ENCODE measurements around the gene DCAF15. TPM values are rescaled to one million over a fixed set of nuclear protein-coding genes. Genes with fewer than 3 reads are reported as not detected.

DCAF15 gene
- polyA plus RNA-seq, 3 donors = 28.5 to 29.4 (median 28.6) TPM

DNA sequence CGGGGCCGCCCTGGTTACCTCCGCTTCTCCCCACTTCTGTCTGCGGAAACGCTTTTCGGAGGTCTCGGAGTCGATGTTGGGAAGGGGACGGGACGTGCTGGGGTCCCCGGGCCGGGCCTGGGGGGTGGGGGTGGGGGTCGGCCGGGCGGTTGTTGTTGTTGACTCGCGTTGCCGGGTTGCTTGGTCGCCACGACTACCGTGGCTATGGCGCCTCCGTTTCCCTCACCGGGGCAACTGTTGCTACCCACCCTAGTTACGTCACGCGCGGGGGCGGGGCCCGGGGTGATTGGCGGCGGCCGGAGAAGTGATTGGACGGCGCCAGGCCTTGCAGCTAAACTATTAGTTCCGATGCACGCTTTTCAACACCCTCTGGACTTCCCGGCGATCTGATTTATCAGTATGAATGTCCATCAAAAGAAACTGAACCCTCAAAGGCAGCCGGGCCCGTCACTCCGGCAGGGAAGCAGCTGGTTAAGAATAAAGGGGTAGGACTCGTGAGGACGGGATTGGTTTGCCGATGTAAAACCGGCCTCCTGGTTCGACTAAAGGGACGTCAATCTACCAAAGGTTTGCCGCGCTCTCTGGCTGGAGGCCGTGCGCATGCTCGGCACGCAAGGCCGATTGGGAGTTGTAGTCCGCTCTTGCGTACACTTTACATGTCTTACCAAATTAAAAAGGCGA lies 53.9 kb downstream of the DCAF15 start, which contains the start of gene RFX1:
RFX1 (minus strand) TSS at position 236 of the 681 bp plus-strand sequence. CDS start 12,477 bp downstream, outside the sequence.
- peak; percentile 98 to 99 (median 99) for DNase-seq (ENCODE audit: low read depth in 3 of 3, low spot score in 2 of 3)

DNA sequence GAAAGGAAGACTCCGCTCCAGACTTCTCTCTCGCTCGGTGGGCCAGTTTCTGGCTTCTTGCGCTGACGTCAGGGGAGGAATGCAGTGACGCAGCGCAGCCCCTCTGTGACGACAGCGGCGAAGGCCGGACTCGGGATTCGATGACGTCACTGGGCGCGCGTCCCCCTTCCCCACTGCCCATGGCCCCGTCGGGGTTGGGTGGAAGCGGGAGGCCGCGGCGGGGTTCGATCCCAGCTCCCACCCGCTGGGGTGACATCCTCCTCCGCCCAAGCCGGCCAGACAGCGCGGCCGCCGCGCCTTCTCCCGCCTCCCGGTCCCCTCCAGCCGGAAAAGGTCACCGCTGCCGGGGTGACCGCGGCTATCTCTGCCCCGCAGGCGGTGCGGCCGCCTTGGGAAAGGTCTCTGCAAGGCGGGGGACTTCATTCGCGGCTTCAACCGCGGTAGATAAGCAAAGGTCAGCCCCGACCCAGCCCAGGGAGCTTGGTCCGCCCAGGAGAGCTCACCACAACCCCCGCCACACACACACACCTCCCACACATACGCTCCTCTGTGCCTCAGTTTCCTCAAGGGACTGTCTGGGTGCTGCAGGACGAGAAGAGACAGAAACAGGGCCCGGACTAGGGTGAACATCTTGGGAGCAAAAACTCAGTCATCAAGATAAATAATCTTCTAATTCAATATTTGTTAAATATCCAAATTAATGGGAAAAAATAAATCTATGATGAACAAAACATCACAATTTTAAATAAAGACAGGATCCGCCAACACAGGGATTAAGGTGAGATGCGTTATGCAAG lies 54.7 kb downstream of the DCAF15 start:
- no peak for DNase-seq (ENCODE audit: low read depth in 3 of 3, low spot score in 2 of 3)

Other genes with a start within 250 kb of the DCAF15 start
- 10 to 100 TPM; 13.6 to 22.0 (median 20.1) TPM for gene MRI1, start 188.0 kb upstream of the DCAF15 start, polyA plus RNA-seq (ENCODE audit: insufficient read length in 3 of 3)
- 100 to 1,000 TPM in 2 of 3 donors, 10 to 100 TPM in 1; 95.9 to 122 (median 110) TPM for gene C19orf53, start 178.1 kb upstream of the DCAF15 start, polyA plus RNA-seq (ENCODE audit: insufficient read length in 3 of 3)
- 1 to 10 TPM; 5.3 to 6.8 (median 6.1) TPM for gene ZSWIM4, start 157.1 kb upstream of the DCAF15 start, polyA plus RNA-seq (ENCODE audit: insufficient read length in 3 of 3)
- gene NANOS3, start 75.4 kb upstream of the DCAF15 start, polyA plus RNA-seq (ENCODE audit: insufficient read length in 3 of 3) = 1 to 10 TPM in 1 of 3 donors, under 1 TPM in 2; 0.76 to 1.1 (median 0.89) TPM
- 1 to 10 TPM; 4.6 to 4.8 (median 4.7) TPM for gene BRME1, start 46.4 kb upstream of the DCAF15 start, polyA plus RNA-seq (ENCODE audit: insufficient read length in 3 of 3)
- gene CC2D1A, start 46.3 kb upstream of the DCAF15 start, polyA plus RNA-seq (ENCODE audit: insufficient read length in 3 of 3) = 10 to 100 TPM; 20.1 to 23.3 (median 20.7) TPM
- gene PODNL1, start 14.1 kb upstream of the DCAF15 start, polyA plus RNA-seq (ENCODE audit: insufficient read length in 3 of 3) = under 1 TPM; 0.71 to 0.95 (median 0.85) TPM
- gene RFX1, start 53.8 kb downstream of the DCAF15 start, polyA plus RNA-seq (ENCODE audit: insufficient read length in 3 of 3) = 1 to 10 TPM; 7.4 to 9.3 (median 7.8) TPM
- not detected for gene RLN3, start 75.6 kb downstream of the DCAF15 start, polyA plus RNA-seq (ENCODE audit: insufficient read length in 3 of 3)
- 1 to 10 TPM; 6.9 to 7.8 (median 7.3) TPM for gene IL27RA, start 79.3 kb downstream of the DCAF15 start, polyA plus RNA-seq (ENCODE audit: insufficient read length in 3 of 3)
- gene PALM3, start 109.6 kb downstream of the DCAF15 start, polyA plus RNA-seq (ENCODE audit: insufficient read length in 3 of 3) = 10 to 100 TPM; 22.4 to 25.8 (median 23.1) TPM
- 1 to 10 TPM; 4.7 to 7.0 (median 5.0) TPM for gene MISP3, start 120.3 kb downstream of the DCAF15 start, polyA plus RNA-seq (ENCODE audit: insufficient read length in 3 of 3)
- under 1 TPM in 1 of 3 donors, not detected in 2; 0.08 TPM for gene C19orf67, start 133.3 kb downstream of the DCAF15 start, polyA plus RNA-seq (ENCODE audit: insufficient read length in 3 of 3)
- gene SAMD1, start 138.2 kb downstream of the DCAF15 start, polyA plus RNA-seq (ENCODE audit: insufficient read length in 3 of 3) = 10 to 100 TPM; 30.6 to 35.4 (median 31.6) TPM
- gene PRKACA, start 165.3 kb downstream of the DCAF15 start, polyA plus RNA-seq (ENCODE audit: insufficient read length in 3 of 3) = 10 to 100 TPM; 82.2 to 94.4 (median 86.0) TPM
- gene ASF1B, start 184.1 kb downstream of the DCAF15 start, polyA plus RNA-seq (ENCODE audit: insufficient read length in 3 of 3) = 10 to 100 TPM; 15.7 to 19.0 (median 16.3) TPM